Testis (tissue), 3 donors: Measurements from ENCODE around the gene ABHD16B. TPM values are rescaled to one million over a fixed set of nuclear protein-coding genes. Genes with fewer than 3 reads are reported as not detected.

Source experiments
- polyA plus RNA-seq: library from polyadenylated mRNA; stranded (reverse); fragments of 350-450 nt; fragmentation: Illumina TruSeq; extraction: RNeasy Lipid Tissue Mini Kit (QIAGEN cat#74804); gene quantifications from one replicate; pipeline ENCODE4 v1.2.3, GENCODE V29; 2014; ENCODE audit warnings: low read depth, low replicate concordance; ENCODE audit not compliant: insufficient read depth
- small RNA-seq, 2 donors: library from RNA; depleted of rRNA; stranded (forward); fragments of <200 nt; gene quantifications; one replicate each; pipeline ENCODE3, GENCODE V24; 2016
- total RNA-seq, 2 donors: library from RNA; depleted of rRNA; stranded (reverse); fragments of >200 nt; gene quantifications; one replicate each; pipeline ENCODE4 v1.2.3, GENCODE V29; 2016

Gene ABHD16B
- total and polyA plus RNA-seq, 3 donors from 2014 or later, result 10.8 to 20.9 (median 13.8) TPM

Small RNA genes within 50 kb of the gene (small RNA-seq; reads per million reads assigned to genes)
- gene RNU1-134P, result 0 to 0.09 reads per million in 2 donors

Other genes starting within 250 kb of the ABHD16B start
- gene GMEB2, start 234.4 kb upstream of the ABHD16B start, total RNA-seq, result 10 to 100 TPM; 31.0 to 33.1 TPM
- gene GMEB2, start 234.4 kb upstream of the ABHD16B start, polyA plus RNA-seq, result 20.3 TPM
- gene STMN3, start 208.1 kb upstream of the ABHD16B start, total RNA-seq, result 10 to 100 TPM in 1 of 2 donors, 1 to 10 TPM in 1; 8.4 to 16.5 TPM
- 15.1 TPM for gene STMN3, start 208.1 kb upstream of the ABHD16B start, polyA plus RNA-seq
- gene RTEL1, start 203.2 kb upstream of the ABHD16B start, total RNA-seq, result 10 to 100 TPM; 56.8 to 84.6 TPM
- 34.2 TPM for gene RTEL1, start 203.2 kb upstream of the ABHD16B start, polyA plus RNA-seq
- 10 to 100 TPM; 26.2 to 30.5 TPM for gene TNFRSF6B, start 164.8 kb upstream of the ABHD16B start, total RNA-seq
- gene TNFRSF6B, start 164.8 kb upstream of the ABHD16B start, polyA plus RNA-seq, result 3.0 TPM
- 10 to 100 TPM; 55.4 to 55.6 TPM for gene ARFRP1, start 153.5 kb upstream of the ABHD16B start, total RNA-seq
- 37.8 TPM for gene ARFRP1, start 153.5 kb upstream of the ABHD16B start, polyA plus RNA-seq
- 10 to 100 TPM; 53.1 to 57.3 TPM for gene ZGPAT, start 153.5 kb upstream of the ABHD16B start, total RNA-seq
- gene ZGPAT, start 153.5 kb upstream of the ABHD16B start, polyA plus RNA-seq, result 43.1 TPM
- gene LIME1, start 124.8 kb upstream of the ABHD16B start, total RNA-seq, result 10 to 100 TPM; 41.4 to 47.4 TPM
- 5.6 TPM for gene LIME1, start 124.8 kb upstream of the ABHD16B start, polyA plus RNA-seq
- 100 to 1,000 TPM; 123 to 141 TPM for gene SLC2A4RG, start 121.7 kb upstream of the ABHD16B start, total RNA-seq
- gene SLC2A4RG, start 121.7 kb upstream of the ABHD16B start, polyA plus RNA-seq, result 64.4 TPM
- 10 to 100 TPM; 12.5 to 15.4 TPM for gene ZBTB46, start 30.2 kb upstream of the ABHD16B start, total RNA-seq
- 5.2 TPM for gene ZBTB46, start 30.2 kb upstream of the ABHD16B start, polyA plus RNA-seq
- gene TPD52L2, start 3.8 kb downstream of the ABHD16B start, total RNA-seq, result 100 to 1,000 TPM; 100 to 132 TPM
- 89.9 TPM for gene TPD52L2, start 3.8 kb downstream of the ABHD16B start, polyA plus RNA-seq
- 10 to 100 TPM; 58.2 to 64.8 TPM for gene DNAJC5, start 33.6 kb downstream of the ABHD16B start, total RNA-seq
- 35.6 TPM for gene DNAJC5, start 33.6 kb downstream of the ABHD16B start, polyA plus RNA-seq
- gene UCKL1, start 94.9 kb downstream of the ABHD16B start, total RNA-seq, result 10 to 100 TPM; 72.6 to 78.0 TPM
- 35.0 TPM for gene UCKL1, start 94.9 kb downstream of the ABHD16B start, polyA plus RNA-seq
- 10 to 100 TPM; 24.5 to 27.6 TPM for gene ZNF512B, start 108.4 kb downstream of the ABHD16B start, total RNA-seq
- 16.7 TPM for gene ZNF512B, start 108.4 kb downstream of the ABHD16B start, polyA plus RNA-seq
- 10 to 100 TPM in 1 of 2 donors, 1 to 10 TPM in 1; 6.2 to 10.7 TPM for gene SAMD10, start 118.1 kb downstream of the ABHD16B start, total RNA-seq
- 3.9 TPM for gene SAMD10, start 118.1 kb downstream of the ABHD16B start, polyA plus RNA-seq
- 100 to 1,000 TPM; 107 to 114 TPM for gene PRPF6, start 119.6 kb downstream of the ABHD16B start, total RNA-seq
- gene PRPF6, start 119.6 kb downstream of the ABHD16B start, polyA plus RNA-seq, result 106 TPM
- gene C20orf204, start 174.7 kb downstream of the ABHD16B start, total RNA-seq, result 1 to 10 TPM; 4.5 to 8.3 TPM
- gene C20orf204, start 174.7 kb downstream of the ABHD16B start, polyA plus RNA-seq, result 2.9 TPM
- 10 to 100 TPM in 1 of 2 donors, 1 to 10 TPM in 1; 6.1 to 17.1 TPM for gene SOX18, start 188.1 kb downstream of the ABHD16B start, total RNA-seq
- gene SOX18, start 188.1 kb downstream of the ABHD16B start, polyA plus RNA-seq, result 7.9 TPM
- 100 to 1,000 TPM in 1 of 2 donors, 10 to 100 TPM in 1; 94.5 to 126 TPM for gene TCEA2, start 201.7 kb downstream of the ABHD16B start, total RNA-seq
- 171 TPM for gene TCEA2, start 201.7 kb downstream of the ABHD16B start, polyA plus RNA-seq
- gene RGS19, start 218.0 kb downstream of the ABHD16B start, total RNA-seq, result 10 to 100 TPM in 1 of 2 donors, 1 to 10 TPM in 1; 4.4 to 10.4 TPM
- gene RGS19, start 218.0 kb downstream of the ABHD16B start, polyA plus RNA-seq, result 7.3 TPM
- 1 to 10 TPM; 6.0 to 7.7 TPM for gene OPRL1, start 218.6 kb downstream of the ABHD16B start, total RNA-seq
- gene OPRL1, start 218.6 kb downstream of the ABHD16B start, polyA plus RNA-seq, result 9.4 TPM
- 10 to 100 TPM; 45.3 to 89.9 TPM for gene LKAAEAR1, start 222.9 kb downstream of the ABHD16B start, total RNA-seq
- gene LKAAEAR1, start 222.9 kb downstream of the ABHD16B start, polyA plus RNA-seq, result 6.6 TPM
- under 1 TPM in 1 of 2 donors, not detected in 1; 0.19 TPM for gene NPBWR2, start 246.1 kb downstream of the ABHD16B start, total RNA-seq
- gene NPBWR2, start 246.1 kb downstream of the ABHD16B start, polyA plus RNA-seq, result not detected